ENCODE data around the gene VPS13C. TPM values are rescaled to one million over a fixed set of nuclear protein-coding genes. Genes with fewer than 3 reads are reported as not detected.

Gene VPS13C
- total RNA-seq, 2 experiments from 2014 or later = 69.7 to 73.2 TPM

DNA sequence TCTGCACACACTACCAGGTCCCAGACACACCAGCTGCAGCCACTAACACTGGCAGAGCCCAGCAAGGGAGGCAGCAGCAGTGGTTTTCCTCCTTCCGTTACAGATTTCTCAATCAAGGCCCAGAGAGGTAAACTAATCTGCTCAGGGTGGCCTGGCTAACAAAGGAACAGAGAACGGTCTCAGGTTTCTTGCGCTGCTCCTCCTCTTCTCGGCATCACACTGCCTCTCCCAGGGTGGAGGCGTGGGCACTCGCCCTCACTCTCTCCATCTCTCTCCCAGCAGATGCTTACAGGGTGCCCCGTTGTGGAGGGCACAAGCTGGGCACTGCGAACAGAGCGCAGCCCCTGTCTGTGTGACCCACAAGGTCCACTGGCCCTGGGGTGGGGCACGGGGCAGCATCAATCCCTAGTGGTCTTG lies 228.7 kb downstream of the VPS13C start:
- ChIA-PET POLR2A (no interaction called here), CTCF (no interaction called here)
- Mint-ChIP-seq H3K27ac (no peak overlapping the region), H3K4me3 (no peak overlapping the region), H3K9me3 (no peaks in the 10 kb centered on the region), H3K4me1 (ENCODE audit: low read depth) (peaks cover 6% of the 10 kb centered on the region), H3K36me3 (ENCODE audit: low read depth) (no peaks in the 10 kb centered on the region), H3K27me3 (peaks cover 23% of the 10 kb centered on the region)
- Histone ChIP-seq H3K4me1 (ENCODE audit: insufficient read depth, low read length) (peaks cover 10% of the 10 kb centered on the region), H3K27ac (ENCODE audit: low read depth in 1 of 2, low read length in 2 of 2) (no peak overlapping the region), H3K27me3 (ENCODE audit: control insufficient read depth in 1 of 2, insufficient read depth in 2 of 2, low read length in 2 of 2) (peaks cover 12 to 13% of the 10 kb centered on the region in 2 experiments), H3K4me3 (ENCODE audit: low read length) (no peak overlapping the region), H3K36me3 (ENCODE audit: insufficient read depth, low read length) (no peaks in the 10 kb centered on the region), H3K9me3 (ENCODE audit: control insufficient read depth in 1 of 2, insufficient read depth in 1 of 2, low read length in 2 of 2) (peaks cover 0 to 3% of the 10 kb centered on the region in 2 experiments)
- ATAC-seq (ENCODE audit: poor library complexity) (no peak), DNase-seq (no peak)
- TF ChIP-seq, protein P1, sequence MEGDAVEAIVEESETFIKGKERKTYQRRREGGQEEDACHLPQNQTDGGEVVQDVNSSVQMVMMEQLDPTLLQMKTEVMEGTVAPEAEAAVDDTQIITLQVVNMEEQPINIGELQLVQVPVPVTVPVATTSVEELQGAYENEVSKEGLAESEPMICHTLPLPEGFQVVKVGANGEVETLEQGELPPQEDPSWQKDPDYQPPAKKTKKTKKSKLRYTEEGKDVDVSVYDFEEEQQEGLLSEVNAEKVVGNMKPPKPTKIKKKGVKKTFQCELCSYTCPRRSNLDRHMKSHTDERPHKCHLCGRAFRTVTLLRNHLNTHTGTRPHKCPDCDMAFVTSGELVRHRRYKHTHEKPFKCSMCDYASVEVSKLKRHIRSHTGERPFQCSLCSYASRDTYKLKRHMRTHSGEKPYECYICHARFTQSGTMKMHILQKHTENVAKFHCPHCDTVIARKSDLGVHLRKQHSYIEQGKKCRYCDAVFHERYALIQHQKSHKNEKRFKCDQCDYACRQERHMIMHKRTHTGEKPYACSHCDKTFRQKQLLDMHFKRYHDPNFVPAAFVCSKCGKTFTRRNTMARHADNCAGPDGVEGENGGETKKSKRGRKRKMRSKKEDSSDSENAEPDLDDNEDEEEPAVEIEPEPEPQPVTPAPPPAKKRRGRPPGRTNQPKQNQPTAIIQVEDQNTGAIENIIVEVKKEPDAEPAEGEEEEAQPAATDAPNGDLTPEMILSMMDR (IDR thresholded peaks at IDR 0.05) = no peak
- intact Hi-C loops (cut with DNase I, micrococcal nuclease) = loop anchor here in 1 of 2 experiments (10.0 kb wide), 1 partner anchor 1477 kb away; no protein-coding TSS in a partner anchor

DNA sequence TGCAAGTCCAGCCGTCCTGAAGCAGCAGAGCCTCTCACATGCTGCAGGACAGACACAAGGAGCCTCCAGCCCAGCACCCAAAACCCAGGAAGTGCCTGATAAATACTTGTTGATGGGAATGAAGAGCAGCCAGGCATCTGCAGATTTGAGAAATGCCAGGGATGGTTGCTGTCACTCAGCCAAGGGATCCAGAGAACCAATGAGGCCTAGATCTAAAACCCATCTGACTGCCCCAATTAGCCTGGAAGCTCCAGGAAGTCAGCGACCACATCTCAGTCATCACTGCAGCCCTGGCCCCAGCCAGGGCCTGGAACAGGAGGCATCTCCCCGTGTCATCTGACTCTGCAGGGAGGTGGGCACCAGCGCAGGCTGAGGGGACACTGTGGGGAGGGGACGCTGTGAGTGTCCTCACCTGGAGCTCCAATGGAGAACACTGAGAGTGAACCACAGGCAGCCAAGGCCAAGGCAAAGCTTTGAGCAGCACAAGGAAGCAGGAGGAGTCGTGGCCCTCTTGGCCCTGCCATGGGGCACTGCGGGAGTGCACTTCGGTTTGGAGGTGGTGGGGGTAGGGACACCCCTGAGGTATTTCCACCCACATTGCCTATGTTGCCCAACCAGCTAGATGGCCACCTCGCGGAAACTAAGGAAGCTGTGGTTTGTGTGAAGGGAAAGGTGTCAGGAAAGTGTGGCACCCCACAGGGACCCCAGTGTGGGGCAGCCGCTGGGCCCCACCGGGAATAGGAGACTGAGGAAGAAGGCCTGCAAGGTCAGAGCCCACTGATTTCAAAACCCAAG lies 229.5 kb downstream of the VPS13C start:
- Histone ChIP-seq H3K9me3 (ENCODE audit: control insufficient read depth in 1 of 2, insufficient read depth in 1 of 2, low read length in 2 of 2) (peaks cover 0 to 3% of the 10 kb centered on the region in 2 experiments), H3K36me3 (ENCODE audit: insufficient read depth, low read length) (no peaks in the 10 kb centered on the region), H3K4me3 (ENCODE audit: low read length) (no peak overlapping the region), H3K4me1 (ENCODE audit: insufficient read depth, low read length) (peaks cover 10% of the 10 kb centered on the region), H3K27ac (ENCODE audit: low read depth in 1 of 2, low read length in 2 of 2) (no peak overlapping the region), H3K27me3 (ENCODE audit: control insufficient read depth in 1 of 2, insufficient read depth in 2 of 2, low read length in 2 of 2) (peaks cover 12 to 15% of the 10 kb centered on the region in 2 experiments)
- CTCF ChIA-PET = no interaction called here
- Mint-ChIP-seq H3K9me3 (no peaks in the 10 kb centered on the region), H3K36me3 (ENCODE audit: low read depth) (no peaks in the 10 kb centered on the region), H3K27me3 (peaks cover 23% of the 10 kb centered on the region), H3K4me1 (ENCODE audit: low read depth) (peaks cover 6% of the 10 kb centered on the region), H3K4me3 (no peak overlapping the region), H3K27ac (no peak overlapping the region)
- POLR2A ChIA-PET = no interaction called here
- ATAC-seq (ENCODE audit: poor library complexity) (no peak), DNase-seq (no peak)
- TF ChIP-seq, protein P1 (IDR thresholded peaks at IDR 0.05) = no peak
- intact Hi-C loops (cut with DNase I, micrococcal nuclease) = loop anchor here in 1 of 2 experiments (10.0 kb wide), 1 partner anchor 1476 kb away; no protein-coding TSS in a partner anchor

DNA sequence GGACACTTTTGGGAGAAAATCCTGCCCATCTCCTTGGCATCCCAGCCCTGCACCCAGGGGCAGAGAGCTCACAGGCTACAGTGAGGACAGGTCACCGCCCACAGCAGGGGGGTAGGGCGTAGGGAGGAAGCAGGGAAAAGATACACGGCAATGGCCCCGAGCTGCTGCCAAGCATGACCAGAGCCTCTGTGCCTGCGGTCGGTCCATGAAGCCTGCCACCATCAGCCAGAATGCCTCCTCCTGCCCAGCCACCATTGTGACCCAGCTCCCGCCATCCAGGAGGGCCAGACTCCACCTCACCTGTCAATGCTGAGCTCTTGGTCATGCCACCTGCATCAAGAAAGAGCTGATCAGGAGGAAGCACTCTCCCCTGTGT lies 230.7 kb downstream of the VPS13C start:
- no peak overlapping the region for H3K27ac ChIP-seq (ENCODE audit: low read depth in 1 of 2, low read length in 2 of 2)
- H3K27me3 Mint-ChIP-seq = peaks cover 22% of the 10 kb centered on the region
- intact Hi-C loops (cut with DNase I, micrococcal nuclease) = no loop called here
- ChIA-PET POLR2A (no interaction called here), CTCF (no interaction called here)
- H3K36me3 ChIP-seq (ENCODE audit: insufficient read depth, low read length) = no peaks in the 10 kb centered on the region
- TF ChIP-seq, protein P1 (IDR thresholded peaks at IDR 0.05) = no peak
- H3K9me3 ChIP-seq (ENCODE audit: control insufficient read depth in 1 of 2, insufficient read depth in 1 of 2, low read length in 2 of 2) = peaks cover 0 to 3% of the 10 kb centered on the region in 2 experiments
- no peak overlapping the region for H3K4me3 ChIP-seq (ENCODE audit: low read length)
- no peak overlapping the region for H3K4me3 Mint-ChIP-seq
- no peaks in the 10 kb centered on the region for H3K9me3 Mint-ChIP-seq
- peaks cover 6% of the 10 kb centered on the region for H3K4me1 Mint-ChIP-seq (ENCODE audit: low read depth)
- DNase-seq (no peak), ATAC-seq (ENCODE audit: poor library complexity) (no peak)
- H3K27ac Mint-ChIP-seq = no peak overlapping the region
- H3K36me3 Mint-ChIP-seq (ENCODE audit: low read depth) = no peaks in the 10 kb centered on the region
- H3K27me3 ChIP-seq (ENCODE audit: control insufficient read depth in 1 of 2, insufficient read depth in 2 of 2, low read length in 2 of 2) = peaks cover 4 to 12% of the 10 kb centered on the region in 2 experiments
- peaks cover 6% of the 10 kb centered on the region for H3K4me1 ChIP-seq (ENCODE audit: insufficient read depth, low read length)

All from CD4-positive, alpha-beta T cell (primary cell).